ENCODE measurements around the gene DEDD. TPM values are rescaled to one million over a fixed set of nuclear protein-coding genes. Genes with fewer than 3 reads are reported as not detected.
A peak's percentile ranks its signal among the peaks of the same experiment; 100 is the strongest.

The DEDD gene
- total and polyA plus RNA-seq, 5 donors from 2014 or later: 39.5 to 46.4 (median 41.5) TPM

DNA sequence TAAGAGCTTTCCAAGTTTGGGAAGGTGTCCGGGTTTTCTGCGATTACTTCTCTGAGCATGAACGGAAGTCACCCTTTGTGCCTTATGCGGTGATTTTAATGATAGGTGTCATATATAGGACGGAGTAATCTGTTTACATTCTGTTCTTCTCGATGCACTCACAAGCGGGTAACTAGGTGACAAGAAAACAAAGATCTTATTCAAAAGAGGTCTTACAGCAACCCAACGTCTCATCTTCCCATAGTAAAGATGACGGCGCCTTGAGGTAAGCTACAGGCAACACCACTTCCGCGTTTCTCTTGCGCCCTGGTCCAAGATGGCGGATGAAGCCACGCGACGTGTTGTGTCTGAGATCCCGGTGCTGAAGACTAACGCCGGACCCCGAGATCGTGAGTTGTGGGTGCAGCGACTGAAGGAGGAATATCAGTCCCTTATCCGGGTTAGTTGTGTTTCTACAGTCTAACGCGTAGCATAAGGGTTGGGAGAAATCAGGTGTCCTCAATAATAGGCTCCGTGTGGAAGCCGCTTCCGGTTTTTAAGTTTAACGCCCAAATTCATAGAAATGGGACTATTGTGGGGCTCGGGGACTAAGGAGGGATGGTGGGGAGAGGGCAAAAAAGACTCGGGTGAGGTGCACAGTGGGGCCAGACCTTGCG, 21.3 kb upstream of the DEDD start, which contains the start of gene UFC1:
TSS of gene UFC1 (plus strand) at position 297 of the 656 bp plus-strand sequence. CDS start at position 317, 20 bp downstream.
- Mint-ChIP-seq H3K36me3 (peaks cover 16% of the 10 kb centered on the region), H3K4me3 (peak within 1 kb of the TSS; percentile 96 to 100 (median 98)), H3K4me1 (peaks cover 27 to 37% (median 34%) of the 10 kb centered on the region in 4 donors), H3K27me3 (no peaks in the 10 kb centered on the region), H3K27ac (peak within 1 kb of the TSS; percentile 100), H3K9me3 (no peaks in the 10 kb centered on the region)
- ATAC-seq (ENCODE audit: low read depth in 2 of 2) (peak; percentile 95 to 96), DNase-seq (peak; percentile 80 to 95 (median 91))
- Histone ChIP-seq H3K9me3 (ENCODE audit: control insufficient read depth in 2 of 2, low read length in 2 of 2) (no peaks in the 10 kb centered on the region), H3K27me3 (ENCODE audit: control insufficient read depth, insufficient read depth, low read length) (no peaks in the 10 kb centered on the region), H3K36me3 (ENCODE audit: control insufficient read depth, insufficient read depth, low read length) (peaks cover 18% of the 10 kb centered on the region), H3K4me1 (ENCODE audit: control insufficient read depth, insufficient read depth, low read length, poor library complexity, severe bottlenecking) (peaks cover 12% of the 10 kb centered on the region), H3K27ac (ENCODE audit: insufficient read depth, low read length, poor library complexity, severe bottlenecking) (peak within 1 kb of the TSS; percentile 95), H3K4me3 (ENCODE audit: low read depth, low read length) (peak within 1 kb of the TSS; percentile 97)

DNA sequence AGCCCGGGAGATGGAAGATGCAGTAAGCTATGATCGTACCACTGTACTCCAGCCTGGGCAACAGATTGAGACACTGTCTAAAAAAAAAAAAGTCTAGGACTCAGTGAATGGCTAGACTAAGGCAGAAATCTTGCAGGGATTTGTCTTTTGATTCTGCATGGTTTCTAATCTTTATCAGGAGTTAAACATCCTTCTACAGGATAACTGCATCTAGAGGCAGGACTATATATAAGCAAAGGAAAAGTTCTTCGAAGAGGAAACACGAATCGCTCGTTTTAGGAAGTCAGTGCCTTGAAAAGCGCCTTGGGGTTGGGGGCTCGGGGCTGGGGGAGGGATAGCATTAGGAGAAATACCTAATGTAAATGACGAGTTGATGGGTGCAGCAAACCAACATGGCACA, 20.7 kb upstream of the DEDD start:
- ATAC-seq (ENCODE audit: low read depth in 2 of 2): no peak
- Histone ChIP-seq H3K27me3 (ENCODE audit: control insufficient read depth, insufficient read depth, low read length) (no peaks in the 10 kb centered on the region), H3K27ac (ENCODE audit: insufficient read depth, low read length, poor library complexity, severe bottlenecking) (peak overlapping the region; percentile 95), H3K9me3 (ENCODE audit: control insufficient read depth in 2 of 2, low read length in 2 of 2) (no peaks in the 10 kb centered on the region), H3K4me3 (ENCODE audit: low read depth, low read length) (peak overlapping the region; percentile 97), H3K36me3 (ENCODE audit: control insufficient read depth, insufficient read depth, low read length) (peaks cover 13% of the 10 kb centered on the region), H3K4me1 (ENCODE audit: control insufficient read depth, insufficient read depth, low read length, poor library complexity, severe bottlenecking) (peaks cover 11% of the 10 kb centered on the region)
- Mint-ChIP-seq H3K4me1 (peaks cover 25 to 32% (median 29%) of the 10 kb centered on the region in 4 donors), H3K9me3 (no peaks in the 10 kb centered on the region), H3K36me3 (peaks cover 13% of the 10 kb centered on the region), H3K27me3 (no peaks in the 10 kb centered on the region), H3K4me3 (peak overlapping the region; percentile 96 to 100 (median 98)), H3K27ac (peak overlapping the region; percentile 100)
- DNase-seq: no peak

DNA sequence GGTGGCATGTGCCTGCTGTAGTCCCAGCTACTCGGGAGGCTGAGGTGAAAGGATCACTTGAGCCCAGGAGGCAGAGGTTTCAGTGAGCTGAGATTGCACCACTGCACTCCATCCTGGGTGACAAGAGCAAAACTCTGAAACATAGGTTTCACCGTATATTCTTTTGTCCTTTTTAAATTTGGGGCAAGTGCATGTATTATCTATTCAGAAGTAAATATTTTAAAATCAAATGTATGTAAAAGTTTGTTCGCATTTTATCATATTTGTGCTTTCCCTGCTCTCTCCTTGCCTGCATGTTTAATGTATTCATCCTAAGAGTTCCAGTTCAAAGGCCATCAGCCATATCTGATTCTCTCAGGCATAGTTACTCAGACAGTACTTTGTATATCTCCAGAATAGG, 13.4 kb upstream of the DEDD start:
- H3K4me1 ChIP-seq (ENCODE audit: control insufficient read depth, insufficient read depth, low read length, poor library complexity, severe bottlenecking): no peaks in the 10 kb centered on the region
- no peaks in the 10 kb centered on the region for H3K9me3 Mint-ChIP-seq
- DNase-seq: no peak
- no peaks in the 10 kb centered on the region for H3K36me3 Mint-ChIP-seq
- no peak overlapping the region for H3K4me3 ChIP-seq (ENCODE audit: low read depth, low read length)
- no peaks in the 10 kb centered on the region for H3K27me3 Mint-ChIP-seq
- H3K4me3 Mint-ChIP-seq: no peak overlapping the region
- H3K27me3 ChIP-seq (ENCODE audit: control insufficient read depth, insufficient read depth, low read length): no peaks in the 10 kb centered on the region
- H3K27ac Mint-ChIP-seq: no peak overlapping the region
- no peak for ATAC-seq (ENCODE audit: low read depth in 2 of 2)
- H3K4me1 Mint-ChIP-seq: no peaks in the 10 kb centered on the region
- no peaks in the 10 kb centered on the region for H3K36me3 ChIP-seq (ENCODE audit: control insufficient read depth, insufficient read depth, low read length)
- no peaks in the 10 kb centered on the region for H3K9me3 ChIP-seq (ENCODE audit: control insufficient read depth in 2 of 2, low read length in 2 of 2)
- no peak overlapping the region for H3K27ac ChIP-seq (ENCODE audit: insufficient read depth, low read length, poor library complexity, severe bottlenecking)

DNA sequence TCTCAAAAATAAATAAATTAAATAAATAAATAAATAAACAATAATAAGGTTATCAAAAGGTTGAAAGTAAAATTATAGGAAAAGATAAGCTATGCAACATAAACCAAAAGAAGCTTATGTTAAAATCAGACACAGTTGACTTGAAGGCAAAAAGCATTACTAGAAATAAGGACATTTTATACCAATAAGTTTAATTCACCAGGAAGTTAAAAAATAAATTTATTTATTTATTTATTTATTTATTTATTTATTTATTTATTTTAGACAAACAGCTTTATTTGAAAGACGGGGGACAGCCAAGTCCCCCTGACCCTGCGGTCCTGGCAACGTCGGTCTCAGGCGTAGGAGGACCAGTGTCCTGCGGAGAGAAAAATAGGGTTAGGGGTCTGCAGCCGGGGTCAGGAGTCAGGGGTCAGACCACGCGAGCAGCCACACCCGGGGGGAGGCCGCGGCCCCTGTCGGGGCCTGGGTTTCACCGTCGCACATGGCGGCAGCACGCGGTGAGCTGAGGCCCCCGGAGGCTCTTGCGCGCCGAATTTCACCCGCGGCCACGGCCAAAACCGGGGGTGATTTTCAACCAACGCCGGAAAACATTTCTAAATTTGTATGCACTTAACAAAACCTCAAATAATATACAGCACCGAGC, 8.4 kb upstream of the DEDD start:
- H3K4me3 Mint-ChIP-seq: no peak overlapping the region
- no peak for DNase-seq

DNA sequence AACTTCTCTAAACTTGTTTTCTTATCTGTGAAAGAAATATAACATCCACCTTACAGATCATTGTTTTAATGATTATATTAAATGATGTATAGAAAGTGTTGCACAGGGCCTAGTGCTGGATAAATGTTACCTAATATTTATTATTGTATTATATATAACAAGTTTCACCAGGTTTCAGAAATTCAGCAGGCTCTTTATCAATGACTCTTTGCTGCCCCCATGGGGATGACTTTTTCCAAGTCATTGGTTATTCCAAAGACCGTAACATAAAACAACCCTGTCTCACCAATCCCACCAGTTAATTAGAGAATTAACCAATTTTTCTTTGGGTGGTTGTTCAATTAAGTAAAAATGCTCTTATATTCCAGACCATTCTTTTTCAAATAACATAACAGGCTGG, 7.3 kb upstream of the DEDD start:
- ATAC-seq (ENCODE audit: low read depth in 2 of 2): no peak
- no peak overlapping the region for H3K4me3 Mint-ChIP-seq
- H3K4me1 ChIP-seq (ENCODE audit: control insufficient read depth, insufficient read depth, low read length, poor library complexity, severe bottlenecking): no peaks in the 10 kb centered on the region
- DNase-seq: peak; percentile 23 to 67 (median 51)
- no peaks in the 10 kb centered on the region for H3K36me3 Mint-ChIP-seq
- no peaks in the 10 kb centered on the region for H3K9me3 Mint-ChIP-seq
- H3K4me1 Mint-ChIP-seq: peaks cover 0 to 14% (median 8%) of the 10 kb centered on the region in 4 donors
- H3K4me3 ChIP-seq (ENCODE audit: low read depth, low read length): no peak overlapping the region
- no peak overlapping the region for H3K27ac ChIP-seq (ENCODE audit: insufficient read depth, low read length, poor library complexity, severe bottlenecking)
- no peaks in the 10 kb centered on the region for H3K27me3 ChIP-seq (ENCODE audit: control insufficient read depth, insufficient read depth, low read length)
- H3K36me3 ChIP-seq (ENCODE audit: control insufficient read depth, insufficient read depth, low read length): no peaks in the 10 kb centered on the region
- H3K27me3 Mint-ChIP-seq: no peaks in the 10 kb centered on the region
- no peaks in the 10 kb centered on the region for H3K9me3 ChIP-seq (ENCODE audit: control insufficient read depth in 2 of 2, low read length in 2 of 2)
- H3K27ac Mint-ChIP-seq: no peak overlapping the region

More for the DNA sequence above, 8.4 kb upstream of the DEDD start:
- no peaks in the 10 kb centered on the region for H3K36me3 ChIP-seq (ENCODE audit: control insufficient read depth, insufficient read depth, low read length)
- Mint-ChIP-seq H3K36me3 (no peaks in the 10 kb centered on the region), H3K4me1 (peaks cover 0 to 7% (median 5%) of the 10 kb centered on the region in 4 donors), H3K27ac (no peak overlapping the region), H3K27me3 (no peaks in the 10 kb centered on the region), H3K9me3 (no peaks in the 10 kb centered on the region)
- H3K27ac ChIP-seq (ENCODE audit: insufficient read depth, low read length, poor library complexity, severe bottlenecking): no peak overlapping the region
- H3K4me1 ChIP-seq (ENCODE audit: control insufficient read depth, insufficient read depth, low read length, poor library complexity, severe bottlenecking): no peaks in the 10 kb centered on the region
- no peak for ATAC-seq (ENCODE audit: low read depth in 2 of 2)
- H3K9me3 ChIP-seq (ENCODE audit: control insufficient read depth in 2 of 2, low read length in 2 of 2): no peaks in the 10 kb centered on the region
- H3K27me3 ChIP-seq (ENCODE audit: control insufficient read depth, insufficient read depth, low read length): no peaks in the 10 kb centered on the region
- H3K4me3 ChIP-seq (ENCODE audit: low read depth, low read length): no peak overlapping the region

DNA sequence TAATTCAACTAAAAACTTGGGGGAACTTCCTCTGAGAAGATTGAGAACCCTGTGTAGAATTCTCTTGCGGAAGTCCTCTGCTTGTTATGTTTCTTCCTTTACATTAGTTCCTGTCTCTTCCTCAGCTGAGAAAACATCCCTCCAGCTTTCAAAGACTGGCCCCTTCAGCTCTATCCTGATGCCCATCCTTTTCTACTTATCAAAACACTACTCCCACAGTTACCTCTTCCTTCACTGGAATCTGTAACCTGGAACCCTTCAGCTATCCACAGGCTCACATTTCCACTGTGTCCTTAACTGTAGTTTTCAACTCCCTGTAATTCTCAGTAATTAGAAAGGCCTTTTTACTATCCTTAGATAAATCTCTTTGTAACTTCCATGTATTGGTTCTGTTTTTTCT, 6.0 kb upstream of the DEDD start:
- H3K36me3 Mint-ChIP-seq: no peaks in the 10 kb centered on the region
- Histone ChIP-seq H3K4me1 (ENCODE audit: control insufficient read depth, insufficient read depth, low read length, poor library complexity, severe bottlenecking) (peaks cover 5% of the 10 kb centered on the region), H3K36me3 (ENCODE audit: control insufficient read depth, insufficient read depth, low read length) (no peaks in the 10 kb centered on the region), H3K4me3 (ENCODE audit: low read depth, low read length) (no peak overlapping the region), H3K27ac (ENCODE audit: insufficient read depth, low read length, poor library complexity, severe bottlenecking) (no peak overlapping the region), H3K9me3 (ENCODE audit: control insufficient read depth in 2 of 2, low read length in 2 of 2) (no peaks in the 10 kb centered on the region), H3K27me3 (ENCODE audit: control insufficient read depth, insufficient read depth, low read length) (no peaks in the 10 kb centered on the region)
- H3K27ac Mint-ChIP-seq: peak overlapping the region; percentile 59 to 81 (median 64)
- no peak for DNase-seq
- no peak for ATAC-seq (ENCODE audit: low read depth in 2 of 2)
- H3K4me3 Mint-ChIP-seq: peak overlapping the region in 1 of 4 donors; percentile 10
- no peaks in the 10 kb centered on the region for H3K27me3 Mint-ChIP-seq
- no peaks in the 10 kb centered on the region for H3K9me3 Mint-ChIP-seq
- H3K4me1 Mint-ChIP-seq: peaks cover 0 to 14% (median 8%) of the 10 kb centered on the region in 4 donors

DNA sequence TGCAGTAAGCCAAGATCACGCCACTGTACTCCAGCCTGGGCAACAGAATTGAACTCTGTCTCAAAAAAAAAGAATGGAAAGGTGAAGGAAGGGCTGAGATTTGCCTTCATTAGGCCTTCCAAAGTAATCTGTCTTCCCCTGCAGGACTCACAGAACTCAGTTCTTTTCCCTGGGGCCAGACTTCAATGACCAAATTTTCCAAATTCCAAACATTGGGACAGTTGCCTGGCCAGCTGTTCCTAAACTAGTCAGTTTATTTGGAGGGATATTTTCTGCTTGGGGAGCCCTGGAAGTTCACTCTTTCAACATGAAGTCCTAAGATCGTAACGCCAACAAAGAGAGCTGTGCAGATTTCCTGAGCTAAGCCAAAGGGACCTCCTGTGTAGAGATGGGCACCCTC, 5.4 kb upstream of the DEDD start:
- ATAC-seq (ENCODE audit: low read depth in 2 of 2) (no peak), DNase-seq (no peak)
- Mint-ChIP-seq H3K4me3 (no peak overlapping the region), H3K27me3 (no peaks in the 10 kb centered on the region), H3K27ac (peak overlapping the region in 1 of 3 donors; percentile 64), H3K36me3 (no peaks in the 10 kb centered on the region), H3K4me1 (peaks cover 0 to 14% (median 8%) of the 10 kb centered on the region in 4 donors), H3K9me3 (no peaks in the 10 kb centered on the region)
- Histone ChIP-seq H3K4me1 (ENCODE audit: control insufficient read depth, insufficient read depth, low read length, poor library complexity, severe bottlenecking) (peaks cover 10% of the 10 kb centered on the region), H3K9me3 (ENCODE audit: control insufficient read depth in 2 of 2, low read length in 2 of 2) (no peaks in the 10 kb centered on the region), H3K36me3 (ENCODE audit: control insufficient read depth, insufficient read depth, low read length) (no peaks in the 10 kb centered on the region), H3K27me3 (ENCODE audit: control insufficient read depth, insufficient read depth, low read length) (no peaks in the 10 kb centered on the region), H3K4me3 (ENCODE audit: low read depth, low read length) (no peak overlapping the region), H3K27ac (ENCODE audit: insufficient read depth, low read length, poor library complexity, severe bottlenecking) (no peak overlapping the region)
